OCI-LY7 (cell line): ENCODE data around the gene MIA2. TPM values are rescaled to one million over a fixed set of nuclear protein-coding genes. Genes with fewer than 3 reads are reported as not detected.

ENCODE experiments used
- BruUV-seq: library from RNA; stranded (reverse); fragments of 400-500 nt; replicated peaks from 2 replicates; lab custom pipeline; 2021; lab: Mats Ljungman, UMichigan
- CTCF ChIA-PET: fragments of 300-600 bp; sonication (Branson Sonifier 250); formaldehyde crosslinking; loops from one replicate; lab custom pipeline; 2022; ENCODE audit warnings: antibody characterized with exemption; ENCODE audit not compliant: unreplicated experiment; lab: Charles Lee
- POLR2A ChIA-PET: fragments of 300-600 bp; sonication (Branson Sonifier 250); formaldehyde crosslinking; loops from one replicate; lab custom pipeline; 2022; ENCODE audit warnings: antibody characterized with exemption; lab: Charles Lee
- DNase-seq: peaks from one replicate; pipeline ENCODE4 v3.0.0-alpha.2; 2015; ENCODE audit warnings: low spot score
- H2AFZ ChIP-seq: fragments of 200-600 bp; sonication (generic), shearing (Covaris generic); 2 replicates; pipeline ENCODE4 v1.6.1; 2014; ENCODE audit warnings: mild to moderate bottlenecking, antibody characterized with exemption, low read length, moderate library complexity
- H3K27ac ChIP-seq: fragments of 200-600 bp; sonication (generic); 2 replicates; pipeline ENCODE4 v1.5.1; 2014; ENCODE audit warnings: mixed run types, low read depth, mild to moderate bottlenecking, moderate library complexity, low read length, inconsistent platforms; ENCODE audit not compliant: poor library complexity, severe bottlenecking
- H3K36me3 ChIP-seq: fragments of 200-600 bp; sonication (generic); 2 replicates; pipeline ENCODE4 v1.6.1; 2014; ENCODE audit warnings: mild to moderate bottlenecking, antibody characterized with exemption, low read length, moderate library complexity, mixed read lengths; ENCODE audit not compliant: insufficient read depth
- H3K4me1 ChIP-seq: fragments of 200-600 bp; sonication (generic); 2 replicates; pipeline ENCODE4 v1.5.1; 2014; ENCODE audit warnings: mild to moderate bottlenecking, low read length; ENCODE audit not compliant: insufficient read depth, poor library complexity, severe bottlenecking
- H3K4me2 ChIP-seq: fragments of 200-600 bp; sonication (generic); 2 replicates; pipeline ENCODE4 v1.6.1; 2014; ENCODE audit warnings: mild to moderate bottlenecking, low read length
- H3K4me3 ChIP-seq: fragments of 200-600 bp; sonication (generic); 2 replicates; pipeline ENCODE4 v1.5.1; 2014; ENCODE audit warnings: mild to moderate bottlenecking, low read depth, low read length; ENCODE audit not compliant: poor library complexity, severe bottlenecking
- H3K79me2 ChIP-seq: fragments of 200-600 bp; sonication (generic); 2 replicates; pipeline ENCODE4 v1.6.1; 2016; ENCODE audit warnings: low read depth, mild to moderate bottlenecking, low read length, moderate library complexity, mixed read lengths; ENCODE audit not compliant: insufficient read depth
- H3K9me2 ChIP-seq: fragments of 200-600 bp; sonication (generic); 2 replicates; pipeline ENCODE4 v1.6.1; 2016; ENCODE audit warnings: mild to moderate bottlenecking, low read length, mixed read lengths; ENCODE audit not compliant: insufficient read depth
- H3K9me3 ChIP-seq: fragments of 200-600 bp; sonication (generic); 2 replicates; pipeline ENCODE4 v1.6.1; 2014; ENCODE audit warnings: mild to moderate bottlenecking, mixed run types, low read length, mixed read lengths
- H4K20me1 ChIP-seq: fragments of 200-600 bp; sonication (generic); 2 replicates; pipeline ENCODE4 v1.6.1; 2014; ENCODE audit warnings: mild to moderate bottlenecking, antibody characterized with exemption, low read length, moderate library complexity, mixed read lengths; ENCODE audit not compliant: insufficient read depth
- CTCF ChIP-seq: fragments of 200-600 bp; sonication (generic); conservative IDR thresholded peaks from 2 replicates; pipeline ENCODE4 v1.5.1; 2014; ENCODE audit warnings: mild to moderate bottlenecking, antibody characterized with exemption, low read length, moderate library complexity, mixed read lengths
- EZH2phosphoT487 ChIP-seq: fragments of 200-600 bp; sonication (generic); IDR thresholded peaks from 2 replicates; pipeline ENCODE4 v1.6.1; 2018; ENCODE audit warnings: low read depth, borderline replicate concordance, mild to moderate bottlenecking, mixed run types, antibody characterized with exemption, low read length, moderate library complexity, mixed read lengths
- intact Hi-C: fragments of 100-400 bp; cut with micrococcal nuclease; formaldehyde crosslinking; loops from one replicate; pipeline ENCODE4 v1.10.0; 2022; ENCODE audit not compliant: unreplicated experiment
- total RNA-seq, 2 experiments: library from RNA; depleted of rRNA in 1 of 2; stranded (reverse); fragments of >200 nt in 1 of 2; shearing (Covaris generic) in 1 of 2; gene quantifications; 2 replicates each; pipeline ENCODE4 v1.2.3, GENCODE V29; 2014 to 2022

Gene MIA2
- total RNA-seq, 2 experiments from 2014 or later = 20.2 to 28.3 TPM

GRCh38 chr14:39240769-39241168, 7.1 kb downstream of the MIA2 start:
- ChIA-PET CTCF (no interaction called here), POLR2A (interaction anchor here (0.6 to 1.0 kb wide), 2 partner anchors 11 to 51 kb away, joined by 3 read pairs; no protein-coding TSS in a partner anchor)
- no TSS peak for BruUV-seq
- TF ChIP-seq EZH2phosphoT487 = no peak
- H4K20me1 ChIP-seq = no peaks in the 10 kb centered on the region
- no peak overlapping the region for H3K27ac ChIP-seq
- no peak for DNase-seq
- H3K4me3 ChIP-seq = no peak overlapping the region
- intact Hi-C loops = no loop called here
- H2AFZ ChIP-seq = no peak overlapping the region
- H3K4me2 ChIP-seq = no peak overlapping the region
- H3K9me3 ChIP-seq = no peaks in the 10 kb centered on the region
- no peaks in the 10 kb centered on the region for H3K79me2 ChIP-seq
- no peaks in the 10 kb centered on the region for H3K9me2 ChIP-seq
- H3K36me3 ChIP-seq = no peaks in the 10 kb centered on the region
- H3K4me1 ChIP-seq = no peaks in the 10 kb centered on the region

GRCh38 chr14:39241637-39242036, 7.9 kb downstream of the MIA2 start:
- H4K20me1 ChIP-seq = no peaks in the 10 kb centered on the region
- BruUV-seq = no TSS peak
- H3K9me2 ChIP-seq = no peaks in the 10 kb centered on the region
- intact Hi-C loops = no loop called here
- no peak overlapping the region for H3K4me3 ChIP-seq
- H3K4me1 ChIP-seq = no peaks in the 10 kb centered on the region
- ChIA-PET POLR2A (interaction anchor here (1.0 kb wide), 2 partner anchors 10 to 17 kb away, joined by 3 read pairs; no protein-coding TSS in a partner anchor), CTCF (no interaction called here)
- H2AFZ ChIP-seq = no peak overlapping the region
- no peaks in the 10 kb centered on the region for H3K79me2 ChIP-seq
- H3K4me2 ChIP-seq = no peak overlapping the region
- H3K27ac ChIP-seq = no peak overlapping the region
- no peak for TF ChIP-seq CTCF
- TF ChIP-seq EZH2phosphoT487 = no peak
- H3K36me3 ChIP-seq = no peaks in the 10 kb centered on the region
- DNase-seq = no peak
- H3K9me3 ChIP-seq = no peaks in the 10 kb centered on the region

GRCh38 chr14:39243831-39244230, 10.1 kb downstream of the MIA2 start:
- H2AFZ ChIP-seq = no peak overlapping the region
- H3K4me2 ChIP-seq = no peak overlapping the region
- no peaks in the 10 kb centered on the region for H3K9me2 ChIP-seq
- H3K9me3 ChIP-seq = no peaks in the 10 kb centered on the region
- intact Hi-C loops = no loop called here
- no peaks in the 10 kb centered on the region for H4K20me1 ChIP-seq
- ChIA-PET CTCF (no interaction called here), POLR2A (no interaction called here)
- H3K79me2 ChIP-seq = no peaks in the 10 kb centered on the region
- H3K4me3 ChIP-seq = no peak overlapping the region
- no peaks in the 10 kb centered on the region for H3K4me1 ChIP-seq
- BruUV-seq = no TSS peak
- TF ChIP-seq EZH2phosphoT487 = no peak
- TF ChIP-seq CTCF = no peak
- H3K27ac ChIP-seq = no peak overlapping the region
- DNase-seq = no peak
- no peaks in the 10 kb centered on the region for H3K36me3 ChIP-seq
